ENCODE measurements around the gene LCN12. TPM values are rescaled to one million over a fixed set of nuclear protein-coding genes. Genes with fewer than 3 reads are reported as not detected.

The LCN12 gene
- polyA plus RNA-seq, 3 donors, result 0.29 TPM; not detected in 2

DNA sequence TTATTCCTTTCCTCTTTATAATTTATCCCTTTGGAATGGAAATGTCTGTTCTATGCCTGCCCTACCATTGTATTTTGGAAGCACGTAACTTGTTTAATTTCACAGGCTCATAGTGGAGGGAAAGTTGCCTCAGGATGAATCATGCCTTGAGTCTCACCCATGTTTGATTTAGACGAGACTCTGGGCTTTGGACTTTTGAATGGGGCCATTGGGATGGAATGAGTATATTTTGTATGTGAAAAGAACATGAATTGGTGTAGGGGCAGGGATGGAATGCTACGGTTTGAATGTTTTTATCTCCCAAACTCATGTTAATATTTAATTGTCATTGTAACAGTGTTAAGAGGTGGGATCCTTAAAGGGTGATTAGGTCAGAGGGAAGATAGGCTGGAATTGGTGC, 17.8 kb upstream of the LCN12 start:
- H3K4me3 ChIP-seq (replicated peaks in 1 of 3; ENCODE audit: low read depth in 2 of 3, low read length in 3 of 3), result no peak overlapping the region
- H3K27me3 ChIP-seq (ENCODE audit: control insufficient read depth in 2 of 2, insufficient read depth in 2 of 2, low read length in 2 of 2), result no peaks in the 10 kb centered on the region
- H3K9me3 Mint-ChIP-seq, result peaks cover 0 to 3% (median 0%) of the 10 kb centered on the region in 7 donors
- H3K79me2 ChIP-seq (ENCODE audit: insufficient read depth, low read length), result no peaks in the 10 kb centered on the region
- no peak overlapping the region for H3K27ac Mint-ChIP-seq
- H3K27ac ChIP-seq (ENCODE audit: low read depth in 1 of 2, low read length in 2 of 2), result no peak overlapping the region
- peaks cover 2 to 9% of the 10 kb centered on the region in 2 donors for H3K36me3 ChIP-seq (replicated peaks in 1 of 2; ENCODE audit: control insufficient read depth in 1 of 2, insufficient read depth in 2 of 2, low read length in 2 of 2)
- intact Hi-C loops (cut with micrococcal nuclease), result no loop called here
- no peak for DNase-seq
- no peak overlapping the region for H3K9ac ChIP-seq (ENCODE audit: insufficient read depth, low read length, poor library complexity, severe bottlenecking)
- WGBS (ENCODE audit: insufficient coverage), result 100% methylated on average over 2 of the region's 3 CpGs
- peaks cover 30% of the 10 kb centered on the region for H3K4me1 Mint-ChIP-seq
- H2AFZ ChIP-seq (ENCODE audit: insufficient read depth, low read depth, low read length, poor library complexity, severe bottlenecking), result no peak overlapping the region
- no peaks in the 10 kb centered on the region for H3K9me3 ChIP-seq (replicated peaks in 1 of 2; ENCODE audit: control insufficient read depth in 1 of 2, insufficient read depth in 1 of 2, low read length in 2 of 2)
- no peaks in the 10 kb centered on the region for H3K27me3 Mint-ChIP-seq (ENCODE audit: low read depth in 3 of 3)
- H3K4me3 Mint-ChIP-seq, result no peak overlapping the region
- H3K36me3 Mint-ChIP-seq, result peaks cover 3 to 12% of the 10 kb centered on the region in 2 donors
- H3K4me1 ChIP-seq (ENCODE audit: control insufficient read depth in 1 of 2, insufficient read depth in 2 of 2, low read length in 2 of 2), result peaks cover 15 to 16% of the 10 kb centered on the region in 2 donors
- no peak overlapping the region for H3K4me2 ChIP-seq (replicated peaks; ENCODE audit: extremely low read depth, low read length, poor library complexity, severe bottlenecking)
- TF ChIP-seq CTCF (IDR thresholded peaks at IDR 0.05), result no peak
- peaks cover 3% of the 10 kb centered on the region for H4K20me1 ChIP-seq (ENCODE audit: insufficient read depth, low read length)

- Histone ChIP-seq H3K27ac (ENCODE audit: low read depth in 1 of 2, low read length in 2 of 2) (no peak overlapping the region), H3K79me2 (ENCODE audit: insufficient read depth, low read length) (no peaks in the 10 kb centered on the region), H2AFZ (ENCODE audit: insufficient read depth, low read depth, low read length, poor library complexity, severe bottlenecking) (no peak overlapping the region), H3K36me3 (replicated peaks in 1 of 2; ENCODE audit: control insufficient read depth in 1 of 2, insufficient read depth in 2 of 2, low read length in 2 of 2) (peaks cover 15 to 22% of the 10 kb centered on the region in 2 donors), H3K4me3 (replicated peaks in 1 of 3; ENCODE audit: low read depth in 2 of 3, low read length in 3 of 3) (no peak overlapping the region), H4K20me1 (ENCODE audit: insufficient read depth, low read length) (peaks cover 16% of the 10 kb centered on the region), H3K27me3 (ENCODE audit: control insufficient read depth in 2 of 2, insufficient read depth in 2 of 2, low read length in 2 of 2) (no peaks in the 10 kb centered on the region), H3K4me1 (ENCODE audit: control insufficient read depth in 1 of 2, insufficient read depth in 2 of 2, low read length in 2 of 2) (peaks cover 15 to 16% of the 10 kb centered on the region in 2 donors), H3K4me2 (replicated peaks; ENCODE audit: extremely low read depth, low read length, poor library complexity, severe bottlenecking) (no peak overlapping the region), H3K9ac (ENCODE audit: insufficient read depth, low read length, poor library complexity, severe bottlenecking) (no peak overlapping the region), H3K9me3 (replicated peaks in 1 of 2; ENCODE audit: control insufficient read depth in 1 of 2, insufficient read depth in 1 of 2, low read length in 2 of 2) (no peaks in the 10 kb centered on the region)
- WGBS (ENCODE audit: insufficient coverage), result 7% methylated on average over 2 of the region's 3 CpGs
- Mint-ChIP-seq H3K4me1 (peaks cover 33% of the 10 kb centered on the region), H3K9me3 (peaks cover 0 to 3% (median 0%) of the 10 kb centered on the region in 7 donors), H3K4me3 (no peak overlapping the region), H3K36me3 (peaks cover 11 to 20% of the 10 kb centered on the region in 2 donors), H3K27ac (peak overlapping the region in 3 of 7 donors; percentile 42 to 44 (median 42)), H3K27me3 (ENCODE audit: low read depth in 3 of 3) (no peaks in the 10 kb centered on the region)
- intact Hi-C loops (cut with micrococcal nuclease), result no loop called here
- TF ChIP-seq CTCF (IDR thresholded peaks at IDR 0.05), result no peak
- peak; percentile 28 to 46 (median 31) for DNase-seq
Measured at GRCh38 chr9:136935651-136936050, 16.4 kb upstream of the LCN12 start.
